Endometrial microvascular endothelial cells (primary cell): ENCODE measurements around the gene TIMP3. TPM values are rescaled to one million over a fixed set of nuclear protein-coding genes. Genes with fewer than 3 reads are reported as not detected.

Experiments used
- in situ Hi-C: cut with HindIII; loops from 2 replicates; pipeline ENCODE4 v1.10.0; 2017; ENCODE audit warnings: low sequenced_read_pairs, low pct_unique_long_range_greater_than_20kb; ENCODE audit errors: inconsistent ontology term
- total RNA-seq: library from RNA; depleted of rRNA; stranded (reverse); fragments of >200 nt; gene quantifications from one replicate; pipeline ENCODE4 v1.2.3, GENCODE V29; 2015; ENCODE audit errors: inconsistent ontology term

Gene TIMP3
- total RNA-seq, 1 donor from 2014 or later: 113 TPM

DNA sequence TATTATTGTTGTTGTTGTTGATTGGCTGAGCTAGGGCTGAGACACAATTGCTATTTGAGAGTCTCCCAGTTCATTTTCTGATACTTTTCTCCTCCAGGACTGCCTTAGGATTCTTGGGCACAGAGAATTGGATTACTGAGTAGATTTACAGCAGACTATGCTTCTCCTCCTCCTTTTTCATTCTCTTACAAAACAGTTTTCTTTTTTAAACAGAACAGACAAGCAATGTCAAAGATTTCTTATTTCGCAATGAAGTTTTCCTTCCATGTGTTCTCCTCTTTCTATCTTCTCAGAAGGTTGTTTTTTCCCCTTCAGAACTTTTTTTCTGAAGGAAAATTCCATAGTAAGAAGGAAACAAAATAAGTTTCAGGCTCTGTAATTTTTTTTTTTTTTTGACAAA lies 19.8 kb upstream of the TIMP3 start:
- in situ Hi-C loops: no loop called here

DNA sequence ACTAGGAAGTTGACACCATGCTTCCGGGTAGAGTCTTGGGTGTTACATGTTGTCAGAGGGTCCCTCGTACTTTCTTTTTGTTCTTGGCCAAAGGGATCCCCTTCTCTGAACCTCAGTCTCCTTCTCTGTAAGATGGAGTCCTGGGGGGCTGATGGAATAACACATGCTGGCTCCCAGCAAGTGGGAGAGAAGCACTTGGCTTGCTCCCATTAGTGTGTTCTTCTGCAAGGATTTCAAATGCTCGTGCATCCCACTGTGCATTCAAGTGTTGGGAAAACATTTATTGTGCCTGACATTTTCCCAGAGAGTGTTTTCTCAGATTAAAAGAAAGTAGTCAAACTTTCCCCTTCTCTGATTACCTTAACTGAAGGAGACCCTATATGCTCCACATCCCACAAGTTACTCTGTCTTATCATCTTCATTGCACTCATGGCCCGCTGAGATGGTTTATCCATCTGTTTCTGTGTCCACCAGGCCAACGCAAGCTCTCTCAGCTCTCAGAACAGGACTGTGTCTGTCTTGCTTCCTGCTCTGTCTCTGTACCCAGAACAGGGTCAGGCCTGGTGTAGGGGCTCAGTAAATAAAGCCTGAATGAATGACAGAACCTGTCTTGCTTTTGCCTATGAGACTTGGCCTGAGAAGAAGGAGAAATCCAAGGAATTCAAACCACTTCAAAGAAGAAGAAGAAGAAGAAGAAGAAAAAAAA lies 16.0 kb upstream of the TIMP3 start:
- in situ Hi-C loops: no loop called here

DNA sequence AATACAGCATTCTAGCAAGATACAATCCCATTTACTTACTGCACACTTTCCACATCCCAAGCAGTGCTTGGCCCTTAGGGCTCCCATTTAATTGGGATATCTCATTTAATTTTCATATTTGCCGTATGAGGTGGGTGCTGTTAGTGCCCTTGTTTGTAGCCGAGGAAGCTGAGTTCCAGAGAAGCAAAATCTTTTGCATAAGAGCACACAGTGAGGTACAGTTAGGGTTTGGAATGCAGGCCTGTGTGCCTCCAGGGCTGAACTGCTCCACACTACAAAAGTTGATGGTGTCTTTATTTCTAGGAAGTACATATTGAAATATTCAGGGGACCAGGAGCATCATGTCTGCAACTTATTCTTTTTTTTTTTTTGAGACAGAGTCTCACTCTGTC lies 15.5 kb upstream of the TIMP3 start:
- in situ Hi-C loops: no loop called here

DNA sequence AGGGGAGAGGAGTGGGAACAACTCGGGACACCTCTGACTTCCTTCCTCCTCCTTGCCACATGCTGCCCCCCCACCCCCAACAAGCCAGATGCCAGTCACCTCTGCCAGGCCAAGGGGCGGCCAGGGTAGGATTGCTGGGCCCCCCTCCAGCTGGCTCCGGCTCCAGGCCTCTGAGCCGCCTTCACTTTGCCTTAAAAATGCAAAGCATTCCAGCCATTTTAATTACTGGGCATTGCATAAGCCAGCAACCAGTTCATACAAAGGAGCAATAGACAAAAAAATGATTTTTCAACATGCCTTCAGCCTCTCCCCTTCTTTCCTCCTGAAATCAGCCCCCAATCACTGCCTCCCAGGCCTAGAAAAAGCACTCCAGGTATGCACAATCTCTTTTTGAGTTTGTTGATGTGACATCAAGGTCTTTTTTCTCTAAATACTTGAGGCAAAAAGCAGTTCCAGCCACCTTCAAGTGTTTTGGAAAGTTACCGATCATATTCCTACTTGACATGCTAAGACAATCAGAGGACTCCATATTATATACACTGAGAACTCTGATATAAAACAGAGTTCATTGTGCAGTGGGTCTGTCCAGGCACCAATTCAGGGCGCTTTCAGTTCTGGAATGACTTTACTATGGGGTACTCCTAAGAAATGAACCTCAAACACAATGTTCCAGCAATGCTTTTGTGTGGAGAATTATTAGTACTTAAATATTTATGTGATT lies 12.4 kb upstream of the TIMP3 start:
- in situ Hi-C loops: no loop called here

DNA sequence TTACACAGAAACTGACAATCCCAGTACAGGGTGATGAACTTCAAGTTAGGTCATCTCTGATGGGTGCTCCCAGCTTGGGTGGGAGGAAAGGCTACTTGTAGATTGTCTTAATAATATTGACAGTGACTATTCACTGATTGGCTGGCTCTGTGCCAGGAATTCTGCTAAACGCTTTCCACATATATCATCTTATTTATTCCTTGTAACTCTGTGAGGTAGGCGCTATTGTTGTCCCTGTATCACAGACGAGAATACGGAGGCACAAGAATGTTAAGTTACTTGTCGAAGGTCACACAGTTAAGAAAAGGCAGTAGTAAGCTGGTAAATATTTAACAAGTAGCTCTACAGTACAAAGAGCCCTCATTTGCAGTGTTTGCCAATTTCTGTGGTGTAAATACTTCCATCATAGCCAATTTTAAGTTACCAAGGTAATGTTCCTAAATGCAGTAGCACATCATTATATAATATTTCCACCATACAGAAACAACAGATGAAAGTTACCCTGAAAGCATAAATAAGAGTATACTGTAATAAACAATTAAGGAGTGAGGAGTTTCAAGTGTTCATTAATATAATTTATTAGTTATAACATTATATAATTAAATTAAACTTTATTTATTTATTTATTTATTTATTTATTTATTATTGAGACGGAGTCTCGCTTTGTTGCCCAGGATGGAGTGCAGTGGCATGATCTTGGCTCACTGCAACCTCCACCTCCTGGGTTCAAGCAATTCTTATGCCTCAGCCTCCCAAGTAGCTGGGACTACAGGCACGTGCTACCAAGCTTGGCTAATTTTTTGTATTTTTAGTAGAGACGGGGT lies 11.5 kb upstream of the TIMP3 start:
- in situ Hi-C loops: no loop called here

DNA sequence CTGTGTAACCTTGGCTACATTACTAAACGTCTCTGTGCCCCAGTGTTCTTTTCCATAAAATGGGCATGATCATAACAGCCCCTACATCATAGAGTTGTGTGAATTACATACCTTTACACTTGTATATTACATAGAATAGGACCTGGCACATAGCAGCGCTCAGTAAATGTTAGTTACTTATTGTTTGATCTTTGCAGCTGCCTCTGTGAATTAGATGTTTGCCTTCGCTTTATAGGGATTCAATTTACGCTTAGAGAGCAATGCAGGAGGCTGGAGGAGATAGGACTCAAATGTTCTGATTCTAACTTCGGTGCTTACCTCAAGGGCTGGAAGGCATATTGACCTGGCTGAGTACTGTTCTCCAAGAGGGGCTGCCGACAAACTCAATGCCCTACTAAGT lies 10.4 kb upstream of the TIMP3 start:
- in situ Hi-C loops: no loop called here

DNA sequence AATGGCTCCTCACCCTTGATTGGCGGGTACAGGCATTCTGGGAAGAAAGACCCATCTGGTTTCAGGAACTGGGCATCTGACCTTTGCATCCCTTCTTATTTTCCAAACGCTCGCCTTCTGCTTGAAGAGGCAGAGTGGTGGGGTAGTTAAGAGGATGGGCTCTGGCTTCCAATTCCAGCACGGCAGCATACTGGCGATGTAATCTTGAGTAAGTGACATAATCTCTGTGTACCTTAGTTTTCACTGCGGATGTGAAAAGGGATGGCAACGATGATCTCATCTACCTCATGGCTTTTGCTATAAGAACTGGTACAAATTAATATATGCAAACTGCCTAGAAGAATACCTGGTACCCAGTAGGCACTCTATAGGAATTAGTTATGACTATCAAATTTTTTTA lies 10.0 kb upstream of the TIMP3 start:
- in situ Hi-C loops: no loop called here

DNA sequence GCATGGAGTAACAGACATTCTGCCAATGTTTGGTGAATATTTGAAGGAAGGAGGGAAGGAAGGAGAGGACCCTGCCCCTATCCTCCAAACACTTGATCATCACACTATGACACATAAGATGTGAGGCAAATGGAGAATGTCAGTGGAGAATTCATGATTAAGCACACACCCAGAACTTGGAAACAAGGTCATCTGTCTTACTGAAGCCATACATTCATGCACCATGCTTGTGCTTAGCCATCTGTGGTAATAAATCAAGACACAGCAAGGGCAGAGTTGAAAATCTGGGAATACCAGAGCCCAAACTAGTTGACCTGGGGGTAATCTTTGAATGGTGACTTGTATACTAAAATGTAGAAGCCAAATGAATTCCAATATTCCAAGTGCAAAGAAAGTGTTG lies 7.9 kb upstream of the TIMP3 start:
- in situ Hi-C loops: no loop called here

DNA sequence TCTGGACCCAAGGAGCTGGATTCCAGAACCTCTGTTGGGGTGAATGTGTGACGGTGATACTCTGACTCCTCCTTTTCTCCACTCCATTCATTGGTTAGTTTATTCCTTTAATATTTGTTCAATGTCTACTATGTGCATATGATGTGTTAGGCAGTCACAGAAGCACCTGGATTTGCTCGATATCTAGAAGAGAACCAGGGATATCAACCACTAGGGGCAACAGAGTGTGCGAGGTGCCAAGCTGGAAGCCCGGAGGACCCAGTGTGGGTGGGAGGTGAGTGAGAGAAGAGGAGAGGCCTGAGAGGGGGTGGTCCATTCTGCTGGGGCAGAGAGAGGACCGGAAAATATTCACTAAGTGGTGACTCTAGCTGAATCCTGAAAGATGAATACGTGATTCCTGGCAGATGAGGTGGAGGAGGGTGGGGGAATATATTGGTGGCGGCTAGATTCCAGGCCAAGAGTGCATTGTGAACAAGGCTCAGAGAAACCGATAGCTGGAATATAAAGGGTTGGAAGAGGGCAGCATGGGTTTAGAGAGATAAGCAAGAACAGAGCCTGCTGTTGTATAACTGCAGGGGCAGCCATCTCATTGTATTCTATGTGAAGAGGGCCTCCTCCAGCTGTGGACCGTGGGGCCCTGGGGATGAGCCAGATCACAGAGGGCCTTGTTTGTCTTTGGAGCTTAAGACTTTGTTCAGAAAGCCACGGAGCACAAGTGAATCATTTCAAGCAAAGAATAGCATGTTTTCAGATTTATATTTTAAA lies 6.9 kb upstream of the TIMP3 start:
- in situ Hi-C loops: no loop called here

DNA sequence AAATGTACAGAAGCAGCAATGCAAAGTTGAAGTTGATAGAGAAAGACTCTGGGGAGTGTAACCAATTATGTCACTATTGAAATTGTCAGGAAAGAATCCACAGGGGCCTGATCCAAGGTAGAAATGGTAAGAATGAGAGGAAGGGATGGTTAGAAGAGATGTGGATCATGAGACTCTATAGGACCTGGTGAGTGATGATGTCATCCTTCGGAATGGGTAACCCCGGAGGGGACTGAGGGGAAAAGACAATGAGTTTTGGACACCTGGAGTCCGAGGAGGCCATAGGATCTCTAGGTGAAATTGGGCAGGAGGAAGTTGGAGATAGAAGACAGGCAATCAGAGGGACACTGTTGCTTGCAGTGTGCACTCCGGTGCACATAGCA lies 6.3 kb upstream of the TIMP3 start:
- in situ Hi-C loops: no loop called here

DNA sequence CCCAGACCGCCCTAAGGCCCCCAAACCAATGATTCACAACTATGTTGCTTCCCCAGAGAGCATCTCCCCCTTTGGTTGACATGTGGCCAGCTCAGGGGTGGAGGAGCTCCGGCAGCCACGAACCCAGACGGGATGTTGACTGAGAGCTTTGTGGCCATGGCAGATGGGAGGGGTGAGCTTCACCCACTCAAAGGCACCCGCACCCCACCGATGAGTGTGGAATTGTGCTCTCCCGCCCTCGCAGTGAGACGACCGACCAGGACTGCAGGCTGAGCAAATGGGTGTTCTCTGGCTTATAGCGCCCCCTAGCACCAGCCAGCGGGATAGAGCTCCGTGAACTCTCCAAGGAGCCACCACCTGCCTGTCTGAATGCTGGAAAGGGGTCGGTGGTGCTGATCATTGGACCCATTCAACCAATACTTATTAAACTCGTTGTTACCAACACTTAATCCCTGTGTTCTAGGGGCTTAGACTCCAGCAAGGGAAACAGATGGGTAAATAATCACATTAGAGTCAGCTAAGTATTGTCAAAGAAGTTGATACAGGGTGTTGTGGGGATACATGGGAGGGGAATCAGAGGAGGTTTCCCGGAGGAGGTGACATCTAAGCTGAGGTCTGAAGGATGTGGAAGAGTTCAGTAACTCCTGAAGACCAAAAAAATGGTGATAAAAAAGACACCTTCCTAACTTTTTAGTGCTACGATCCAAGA lies 4.5 kb upstream of the TIMP3 start:
- in situ Hi-C loops: no loop called here

DNA sequence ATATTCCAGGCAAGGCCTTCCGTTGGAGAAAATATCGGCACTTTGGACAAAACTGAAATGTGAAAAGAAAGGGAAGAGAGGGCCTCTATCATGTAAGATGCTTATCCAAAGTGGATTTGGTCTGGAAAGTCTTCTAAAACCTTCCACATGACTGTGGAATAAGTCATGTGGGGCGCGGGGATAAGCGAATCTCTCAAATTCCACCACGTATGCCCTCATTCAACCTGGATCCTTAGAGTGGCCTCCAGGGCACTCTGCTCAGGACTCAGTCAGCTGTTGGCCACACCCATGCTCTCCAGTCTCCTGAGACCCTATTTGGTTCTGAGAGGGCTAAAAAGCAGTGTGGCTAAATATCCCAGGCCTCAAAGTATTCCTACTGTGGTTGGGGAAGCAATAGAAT lies 2.0 kb upstream of the TIMP3 start:
- in situ Hi-C loops: no loop called here

DNA sequence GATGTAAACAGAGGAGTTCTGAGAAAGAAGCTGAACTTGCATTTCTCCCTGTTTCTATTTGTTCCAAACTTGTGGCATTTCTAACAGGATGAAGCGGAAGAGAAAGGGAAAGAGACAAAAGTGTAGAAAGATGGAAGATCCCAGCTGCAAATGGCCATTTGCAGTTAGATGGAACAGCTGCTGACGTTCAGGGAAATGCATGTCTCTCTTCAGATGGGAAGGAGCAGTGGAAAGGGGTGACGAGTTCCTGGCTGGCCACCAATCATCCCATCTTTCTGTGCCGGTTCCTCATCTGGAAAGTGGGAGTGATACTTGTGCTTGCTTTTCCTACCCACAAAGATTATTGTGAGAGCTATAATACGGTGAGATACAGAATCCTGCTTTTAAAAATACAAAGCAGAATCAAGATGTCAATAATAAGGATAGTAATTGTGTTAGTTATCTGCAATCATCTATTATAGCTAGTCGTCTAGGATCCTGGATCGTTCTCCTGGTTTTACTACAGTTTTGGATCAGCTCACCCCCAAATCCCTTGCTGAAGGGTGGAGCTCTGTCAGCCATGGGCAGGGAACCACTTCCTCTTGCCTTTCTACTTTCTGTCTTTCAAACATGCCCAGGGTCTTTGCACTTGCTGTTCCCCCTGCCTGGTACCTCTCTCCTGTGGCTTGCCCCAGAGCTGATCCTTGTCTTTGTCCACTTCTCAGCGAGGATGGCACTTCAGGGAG lies 1.2 kb upstream of the TIMP3 start:
- in situ Hi-C loops: no loop called here

DNA sequence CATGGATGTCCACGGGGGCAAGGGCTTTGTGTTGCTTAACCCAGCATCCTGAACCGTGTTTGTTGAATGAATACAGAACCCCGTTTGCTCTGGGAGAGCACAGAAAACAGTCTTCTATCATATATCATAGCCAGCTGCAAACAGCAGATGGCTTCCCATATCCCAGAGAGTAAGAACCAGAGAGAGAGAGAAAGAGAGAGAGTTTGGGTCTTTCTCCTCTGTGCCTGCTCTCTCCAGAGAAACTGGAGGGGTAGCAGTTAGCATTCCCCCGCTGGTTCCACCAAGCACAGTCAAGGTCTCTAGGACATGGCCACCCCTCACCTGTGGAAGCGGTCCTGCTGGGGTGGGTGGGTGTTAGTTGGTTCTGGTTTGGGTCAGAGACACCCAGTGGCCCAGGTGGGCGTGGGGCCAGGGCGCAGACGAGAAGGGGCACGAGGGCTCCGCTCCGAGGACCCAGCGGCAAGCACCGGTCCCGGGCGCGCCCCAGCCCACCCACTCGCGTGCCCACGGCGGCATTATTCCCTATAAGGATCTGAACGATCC lies 440 bp upstream of the TIMP3 start:
- in situ Hi-C loops: no loop called here

DNA sequence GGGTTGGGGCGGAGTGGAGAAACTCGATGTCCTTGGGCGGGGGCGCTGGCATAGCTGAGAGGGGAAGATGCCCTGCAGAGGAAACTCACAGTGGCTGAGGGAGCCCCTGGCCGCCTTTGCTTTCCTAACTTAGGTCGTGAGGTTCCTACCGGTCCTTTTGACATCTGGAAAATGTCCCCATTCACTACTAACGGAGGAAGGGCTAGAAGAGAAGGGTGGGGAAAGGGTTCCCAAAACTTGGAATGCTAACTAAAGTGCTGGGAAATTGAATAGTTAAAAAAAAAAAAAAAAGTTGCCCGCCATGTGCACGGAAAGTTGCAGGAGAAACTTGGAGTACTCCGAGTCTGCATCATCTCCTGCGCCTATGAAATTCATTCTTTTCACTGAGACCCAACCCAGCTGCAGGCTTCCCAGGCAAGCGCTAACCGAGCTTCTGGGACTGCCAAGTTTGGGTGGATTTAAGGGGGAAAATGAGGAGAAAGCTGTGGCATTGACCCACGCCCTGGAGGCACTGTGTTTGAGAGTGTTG lies 796 bp downstream of the TIMP3 start:
- in situ Hi-C loops: no loop called here

DNA sequence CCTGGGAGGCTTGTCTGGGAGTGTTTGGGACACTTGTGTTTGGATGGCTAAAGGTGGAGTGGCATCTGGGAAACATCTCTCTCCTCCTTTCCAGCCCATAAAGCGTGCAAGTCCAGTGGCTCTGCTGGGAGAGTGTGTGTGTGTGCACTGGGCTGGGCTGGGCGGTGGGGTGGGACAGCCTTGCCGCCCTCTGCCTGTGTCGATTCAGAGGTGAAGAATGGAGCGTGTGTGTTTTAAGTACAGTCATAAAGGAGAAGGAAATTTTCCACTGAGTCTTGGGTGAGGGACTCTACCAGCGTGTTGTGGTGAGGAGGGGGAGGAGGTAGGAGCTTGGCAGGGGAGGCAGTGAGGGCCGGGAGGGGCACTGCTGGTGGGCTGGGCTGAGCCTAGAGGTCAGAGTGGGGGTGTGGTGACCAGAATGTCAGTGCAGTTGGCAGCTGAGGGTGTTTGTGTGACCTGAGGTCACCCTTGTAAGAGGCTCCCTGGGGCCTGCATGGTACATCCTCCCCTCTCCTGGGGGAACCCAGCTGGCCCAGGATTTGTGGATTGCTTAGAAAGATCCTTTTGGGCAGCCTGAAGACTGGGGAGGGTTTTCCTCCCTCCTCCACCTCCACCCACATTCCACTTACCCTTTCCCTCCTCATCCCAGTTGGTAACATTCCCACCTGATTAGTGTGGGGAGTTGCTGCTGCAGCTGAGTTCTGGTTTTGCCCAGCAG lies 1.7 kb downstream of the TIMP3 start:
- in situ Hi-C loops: no loop called here
